ENCODE data around the gene LPCAT3. TPM values are rescaled to one million over a fixed set of nuclear protein-coding genes. Genes with fewer than 3 reads are reported as not detected.

The LPCAT3 gene
- total RNA-seq, 3 donors from 2014 or later: 79.8 to 121 (median 102) TPM

DNA sequence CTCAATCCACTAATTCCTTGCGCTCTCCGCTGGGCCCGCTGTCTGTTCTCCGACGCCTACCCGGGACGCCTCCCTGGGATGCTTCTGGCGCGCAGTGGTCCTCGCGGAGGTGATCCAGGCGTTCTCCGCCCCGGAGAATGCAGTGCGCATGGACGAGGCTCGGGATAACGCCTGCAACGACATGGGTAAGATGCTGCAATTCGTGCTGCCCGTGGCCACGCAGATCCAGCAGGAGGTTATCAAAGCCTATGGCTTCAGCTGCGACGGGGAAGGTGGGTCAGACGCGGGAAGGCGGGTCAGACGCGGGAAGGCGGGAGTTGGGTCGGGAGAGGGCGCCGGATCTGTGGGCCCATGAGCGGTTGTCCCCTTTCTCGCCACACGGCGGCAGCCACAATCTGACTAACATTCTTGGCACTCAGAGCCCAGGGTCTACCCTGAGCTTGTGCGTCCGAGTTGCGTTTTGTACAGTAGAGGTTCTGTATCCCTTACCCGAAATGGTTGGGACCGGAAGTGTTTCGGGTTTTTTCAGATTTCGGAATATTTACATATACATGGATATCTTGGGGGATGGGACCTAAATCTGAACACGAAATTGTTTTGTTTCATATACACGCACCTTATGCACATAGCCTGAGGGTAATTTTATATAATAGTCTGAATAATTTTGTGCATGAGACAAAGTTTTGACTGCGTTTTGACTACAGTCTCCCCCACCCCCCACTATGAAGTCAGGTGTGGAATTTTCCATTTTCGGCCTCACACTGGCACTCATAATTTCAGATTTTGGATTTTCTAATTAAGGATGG is 73.7 kb downstream of the LPCAT3 start:
- peak; percentile 68 for ATAC-seq
- peaks cover 6% of the 10 kb centered on the region for H3K36me3 ChIP-seq (ENCODE audit: low read depth)

DNA sequence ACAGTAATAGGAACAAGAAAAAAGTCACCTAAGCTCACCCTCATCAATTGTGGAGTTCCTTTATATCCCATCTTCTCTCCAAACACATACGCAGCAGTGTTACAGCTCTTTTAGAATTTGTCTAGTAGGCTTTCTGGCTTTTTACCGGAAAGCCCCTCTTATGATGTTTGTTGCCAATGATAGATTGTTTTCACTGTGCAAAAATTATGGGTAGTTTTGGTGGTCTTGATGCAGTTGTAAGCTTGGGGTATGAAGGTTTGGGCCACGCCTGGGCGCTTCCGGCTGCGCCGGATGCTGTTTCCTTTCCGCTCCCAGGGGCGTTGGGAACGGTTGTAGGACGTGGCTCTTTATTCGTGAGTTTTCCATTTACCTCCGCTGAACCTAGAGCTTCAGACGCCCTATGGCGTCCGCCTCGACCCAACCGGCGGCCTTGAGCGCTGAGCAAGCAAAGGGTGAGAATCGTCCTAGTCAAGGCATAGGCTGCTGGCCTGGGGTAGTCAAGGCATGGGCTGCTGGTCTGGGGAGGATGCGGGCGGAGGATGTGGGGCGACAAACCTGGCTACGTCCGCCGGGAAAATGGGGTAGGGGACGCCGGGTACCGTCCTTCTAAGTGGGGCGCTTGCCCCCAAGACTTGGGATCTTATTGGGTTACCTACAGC is 74.4 kb downstream of the LPCAT3 start, which contains the start of the genes C12orf57 and RNU7-1:
Gene C12orf57 (plus strand): TSS at position 301 of the 659 bp plus-strand sequence. CDS start 100 bp downstream, at position 401.
Gene RNU7-1 (plus strand): TSS at position 95 of the 659 bp plus-strand sequence.
- H3K4me3 ChIP-seq: peak within 1 kb of the TSS; percentile 52
- peaks cover 6% of the 10 kb centered on the region for H3K36me3 ChIP-seq (ENCODE audit: low read depth)
- DNase-seq: peak; percentile 82 to 90 (median 83)
- TF ChIP-seq, protein P1, sequence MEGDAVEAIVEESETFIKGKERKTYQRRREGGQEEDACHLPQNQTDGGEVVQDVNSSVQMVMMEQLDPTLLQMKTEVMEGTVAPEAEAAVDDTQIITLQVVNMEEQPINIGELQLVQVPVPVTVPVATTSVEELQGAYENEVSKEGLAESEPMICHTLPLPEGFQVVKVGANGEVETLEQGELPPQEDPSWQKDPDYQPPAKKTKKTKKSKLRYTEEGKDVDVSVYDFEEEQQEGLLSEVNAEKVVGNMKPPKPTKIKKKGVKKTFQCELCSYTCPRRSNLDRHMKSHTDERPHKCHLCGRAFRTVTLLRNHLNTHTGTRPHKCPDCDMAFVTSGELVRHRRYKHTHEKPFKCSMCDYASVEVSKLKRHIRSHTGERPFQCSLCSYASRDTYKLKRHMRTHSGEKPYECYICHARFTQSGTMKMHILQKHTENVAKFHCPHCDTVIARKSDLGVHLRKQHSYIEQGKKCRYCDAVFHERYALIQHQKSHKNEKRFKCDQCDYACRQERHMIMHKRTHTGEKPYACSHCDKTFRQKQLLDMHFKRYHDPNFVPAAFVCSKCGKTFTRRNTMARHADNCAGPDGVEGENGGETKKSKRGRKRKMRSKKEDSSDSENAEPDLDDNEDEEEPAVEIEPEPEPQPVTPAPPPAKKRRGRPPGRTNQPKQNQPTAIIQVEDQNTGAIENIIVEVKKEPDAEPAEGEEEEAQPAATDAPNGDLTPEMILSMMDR (IDR thresholded peaks at IDR 0.05): no peak
- H3K9me3 ChIP-seq: no peaks in the 10 kb centered on the region
- peaks cover 28% of the 10 kb centered on the region for H3K4me1 ChIP-seq (ENCODE audit: low read depth)
- peak; percentile 58 for ATAC-seq
- intact Hi-C loops (cut with DNase I, micrococcal nuclease): no loop called here

More for the DNA sequence above, 73.7 kb downstream of the LPCAT3 start:
- Histone ChIP-seq H3K4me3 (peak overlapping the region; percentile 52), H3K9me3 (no peaks in the 10 kb centered on the region), H3K4me1 (ENCODE audit: low read depth) (peaks cover 31% of the 10 kb centered on the region)
- DNase-seq: peak; percentile 96 to 98 (median 96)
- TF ChIP-seq, protein P1 (IDR thresholded peaks at IDR 0.05): peak; percentile 84
- intact Hi-C loops (cut with DNase I, micrococcal nuclease): no loop called here

DNA sequence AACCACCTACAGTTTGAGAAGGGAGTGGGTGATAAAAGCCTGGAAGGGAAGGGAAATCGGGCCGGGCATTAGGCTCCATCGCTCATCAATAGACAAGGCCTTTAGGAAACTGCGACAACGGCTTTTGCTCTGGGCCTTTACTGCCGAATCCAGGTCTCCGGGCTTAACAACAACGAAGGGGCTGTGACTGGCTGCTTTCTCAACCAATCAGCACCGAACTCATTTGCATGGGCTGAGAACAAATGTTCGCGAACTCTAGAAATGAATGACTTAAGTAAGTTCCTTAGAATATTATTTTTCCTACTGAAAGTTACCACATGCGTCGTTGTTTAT is 74.9 kb downstream of the LPCAT3 start:
- peaks cover 6% of the 10 kb centered on the region for H3K36me3 ChIP-seq (ENCODE audit: low read depth)
- peaks cover 33% of the 10 kb centered on the region for H3K4me1 ChIP-seq (ENCODE audit: low read depth)
- DNase-seq: peak; percentile 72 to 89 (median 76)
- H3K4me3 ChIP-seq: no peak overlapping the region
- no peaks in the 10 kb centered on the region for H3K9me3 ChIP-seq
- ATAC-seq: peak; percentile 42
- intact Hi-C loops (cut with DNase I, micrococcal nuclease): no loop called here
- TF ChIP-seq, protein P1 (IDR thresholded peaks at IDR 0.05): no peak

DNA sequence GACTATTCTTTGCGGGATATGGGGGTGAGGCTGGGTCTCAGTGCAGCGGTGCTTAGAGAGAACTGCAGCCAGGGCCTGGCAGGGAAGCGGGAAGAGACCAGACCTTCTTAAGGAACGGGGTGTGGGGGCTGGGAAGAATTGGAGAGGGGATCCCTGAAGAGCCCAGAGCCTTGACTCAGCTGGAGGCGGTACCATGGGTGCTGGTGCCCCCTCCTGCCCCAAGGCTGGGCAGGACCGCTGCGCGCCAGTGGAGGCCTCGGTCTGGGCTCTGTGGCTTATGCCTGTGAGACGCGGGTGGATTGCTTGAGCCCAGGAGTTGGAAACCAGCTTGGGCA is 76.0 kb downstream of the LPCAT3 start:
- H3K4me1 ChIP-seq (ENCODE audit: low read depth): peaks cover 35% of the 10 kb centered on the region
- H3K36me3 ChIP-seq (ENCODE audit: low read depth): peaks cover 6% of the 10 kb centered on the region
- H3K4me3 ChIP-seq: no peak overlapping the region
- peak; percentile 32 to 61 (median 41) for DNase-seq
- H3K9me3 ChIP-seq: no peaks in the 10 kb centered on the region
- no peak for ATAC-seq
- TF ChIP-seq, protein P1 (IDR thresholded peaks at IDR 0.05): no peak
- intact Hi-C loops (cut with DNase I, micrococcal nuclease): no loop called here

DNA sequence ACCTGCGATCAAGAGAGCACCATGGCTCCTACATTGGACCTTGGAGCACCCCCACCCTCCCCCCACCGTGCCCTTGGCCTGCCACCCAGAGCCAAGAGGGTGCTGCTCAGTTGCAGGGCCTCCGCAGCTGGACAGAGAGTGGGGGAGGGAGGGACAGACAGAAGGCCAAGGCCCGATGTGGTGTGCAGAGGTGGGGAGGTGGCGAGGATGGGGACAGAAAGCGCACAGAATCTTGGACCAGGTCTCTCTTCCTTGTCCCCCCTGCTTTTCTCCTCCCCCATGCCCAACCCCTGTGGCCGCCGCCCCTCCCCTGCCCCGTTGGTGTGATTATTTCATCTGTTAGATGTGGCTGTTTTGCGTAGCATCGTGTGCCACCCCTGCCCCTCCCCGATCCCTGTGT is 76.5 kb downstream of the LPCAT3 start:
- peaks cover 6% of the 10 kb centered on the region for H3K36me3 ChIP-seq (ENCODE audit: low read depth)
- H3K4me1 ChIP-seq (ENCODE audit: low read depth): peaks cover 38% of the 10 kb centered on the region
- TF ChIP-seq, protein P1 (IDR thresholded peaks at IDR 0.05): no peak
- DNase-seq (peak in 2 of 3 donors; percentile 40 to 58), ATAC-seq (no peak)
- no peak overlapping the region for H3K4me3 ChIP-seq
- intact Hi-C loops (cut with DNase I, micrococcal nuclease): no loop called here
- no peaks in the 10 kb centered on the region for H3K9me3 ChIP-seq
